HL-60 (cell line): Measurements from ENCODE around the gene NAXE.
A peak's percentile ranks its signal among the peaks of the same experiment; 100 is the strongest.

ENCODE experiments used
- DNase-seq, 2 experiments: peaks; one replicate each; pipeline ENCODE4 v3.0.0-alpha.2; 2010 to 2020; ENCODE audit warnings: low read depth in 1 of 2, low spot score in 1 of 2
- H3K27ac ChIP-seq: fragments of 250-450 bp; sonication (Bioruptor Pico); replicated peaks from 2 replicates; pipeline ENCODE4 v1.5.1; 2020; ENCODE audit warnings: mild to moderate bottlenecking, moderate library complexity
- H3K27me3 ChIP-seq: fragments of 250-450 bp; sonication (Bioruptor Pico); 2 replicates; pipeline ENCODE4 v1.5.1; 2021; ENCODE audit warnings: mild to moderate bottlenecking, moderate library complexity; ENCODE audit not compliant: insufficient read depth, poor library complexity, severe bottlenecking
- H3K4me3 ChIP-seq: replicated peaks from 2 replicates; pipeline ENCODE4 v1.5.1; 2011; ENCODE audit warnings: mild to moderate bottlenecking, control low read depth, low read length; ENCODE audit not compliant: insufficient read depth
- GABPA ChIP-seq: IDR thresholded peaks from 2 replicates; pipeline ENCODE4 v1.6.1; 2012; ENCODE audit warnings: low read depth
- POLR2AphosphoS5 ChIP-seq: IDR thresholded peaks from 2 replicates; pipeline ENCODE4 v1.6.1; 2012; ENCODE audit warnings: low read depth
- SPI1 ChIP-seq: IDR thresholded peaks from 2 replicates; pipeline ENCODE4 v1.6.1; 2012; ENCODE audit warnings: low read depth, mild to moderate bottlenecking, borderline replicate concordance
- TF ChIP-seq, protein P1 (sequence below): IDR thresholded peaks from one replicate; pipeline ENCODE4 v1.5.1; 2011; ENCODE audit warnings: low read length, control low read depth, inconsistent platforms; ENCODE audit not compliant: insufficient read depth
- TF ChIP-seq, protein P2 (sequence below): IDR thresholded peaks from 2 replicates; pipeline ENCODE4 v1.6.1; 2012; ENCODE audit warnings: low read depth; ENCODE audit not compliant: insufficient replicate concordance

The NAXE gene

DNA sequence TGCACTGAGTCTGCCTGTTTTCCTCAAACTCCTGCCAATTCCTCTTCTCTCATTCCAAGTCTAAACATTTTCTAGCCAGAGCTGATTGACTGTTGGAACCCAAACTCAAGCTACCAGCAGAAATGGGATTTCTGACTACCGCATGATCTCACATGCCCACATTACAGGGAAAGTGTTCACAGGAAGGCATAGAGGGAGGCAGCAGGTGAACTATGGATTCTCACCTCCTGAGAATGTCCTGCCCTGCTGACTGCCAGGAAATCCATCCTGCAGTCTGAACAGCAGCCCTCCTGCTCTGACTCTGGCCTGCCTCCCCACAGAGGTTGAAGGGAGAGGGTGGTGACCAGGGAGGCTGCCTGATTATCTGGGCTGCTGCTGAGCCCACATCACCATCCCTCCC is 41.7 kb upstream of the NAXE start:
- H3K27ac ChIP-seq = no peak overlapping the region

GRCh38 chr1:156550346-156550745 is 41.2 kb upstream of the NAXE start:
- Histone ChIP-seq H3K27me3 (no peaks in the 10 kb centered on the region), H3K27ac (no peak overlapping the region), H3K4me3 (no peak overlapping the region)
- TF ChIP-seq GABPA (no peak), SPI1 (no peak), POLR2AphosphoS5 (no peak)
- TF ChIP-seq, protein P1, sequence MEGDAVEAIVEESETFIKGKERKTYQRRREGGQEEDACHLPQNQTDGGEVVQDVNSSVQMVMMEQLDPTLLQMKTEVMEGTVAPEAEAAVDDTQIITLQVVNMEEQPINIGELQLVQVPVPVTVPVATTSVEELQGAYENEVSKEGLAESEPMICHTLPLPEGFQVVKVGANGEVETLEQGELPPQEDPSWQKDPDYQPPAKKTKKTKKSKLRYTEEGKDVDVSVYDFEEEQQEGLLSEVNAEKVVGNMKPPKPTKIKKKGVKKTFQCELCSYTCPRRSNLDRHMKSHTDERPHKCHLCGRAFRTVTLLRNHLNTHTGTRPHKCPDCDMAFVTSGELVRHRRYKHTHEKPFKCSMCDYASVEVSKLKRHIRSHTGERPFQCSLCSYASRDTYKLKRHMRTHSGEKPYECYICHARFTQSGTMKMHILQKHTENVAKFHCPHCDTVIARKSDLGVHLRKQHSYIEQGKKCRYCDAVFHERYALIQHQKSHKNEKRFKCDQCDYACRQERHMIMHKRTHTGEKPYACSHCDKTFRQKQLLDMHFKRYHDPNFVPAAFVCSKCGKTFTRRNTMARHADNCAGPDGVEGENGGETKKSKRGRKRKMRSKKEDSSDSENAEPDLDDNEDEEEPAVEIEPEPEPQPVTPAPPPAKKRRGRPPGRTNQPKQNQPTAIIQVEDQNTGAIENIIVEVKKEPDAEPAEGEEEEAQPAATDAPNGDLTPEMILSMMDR = no peak
- TF ChIP-seq, protein P2, sequence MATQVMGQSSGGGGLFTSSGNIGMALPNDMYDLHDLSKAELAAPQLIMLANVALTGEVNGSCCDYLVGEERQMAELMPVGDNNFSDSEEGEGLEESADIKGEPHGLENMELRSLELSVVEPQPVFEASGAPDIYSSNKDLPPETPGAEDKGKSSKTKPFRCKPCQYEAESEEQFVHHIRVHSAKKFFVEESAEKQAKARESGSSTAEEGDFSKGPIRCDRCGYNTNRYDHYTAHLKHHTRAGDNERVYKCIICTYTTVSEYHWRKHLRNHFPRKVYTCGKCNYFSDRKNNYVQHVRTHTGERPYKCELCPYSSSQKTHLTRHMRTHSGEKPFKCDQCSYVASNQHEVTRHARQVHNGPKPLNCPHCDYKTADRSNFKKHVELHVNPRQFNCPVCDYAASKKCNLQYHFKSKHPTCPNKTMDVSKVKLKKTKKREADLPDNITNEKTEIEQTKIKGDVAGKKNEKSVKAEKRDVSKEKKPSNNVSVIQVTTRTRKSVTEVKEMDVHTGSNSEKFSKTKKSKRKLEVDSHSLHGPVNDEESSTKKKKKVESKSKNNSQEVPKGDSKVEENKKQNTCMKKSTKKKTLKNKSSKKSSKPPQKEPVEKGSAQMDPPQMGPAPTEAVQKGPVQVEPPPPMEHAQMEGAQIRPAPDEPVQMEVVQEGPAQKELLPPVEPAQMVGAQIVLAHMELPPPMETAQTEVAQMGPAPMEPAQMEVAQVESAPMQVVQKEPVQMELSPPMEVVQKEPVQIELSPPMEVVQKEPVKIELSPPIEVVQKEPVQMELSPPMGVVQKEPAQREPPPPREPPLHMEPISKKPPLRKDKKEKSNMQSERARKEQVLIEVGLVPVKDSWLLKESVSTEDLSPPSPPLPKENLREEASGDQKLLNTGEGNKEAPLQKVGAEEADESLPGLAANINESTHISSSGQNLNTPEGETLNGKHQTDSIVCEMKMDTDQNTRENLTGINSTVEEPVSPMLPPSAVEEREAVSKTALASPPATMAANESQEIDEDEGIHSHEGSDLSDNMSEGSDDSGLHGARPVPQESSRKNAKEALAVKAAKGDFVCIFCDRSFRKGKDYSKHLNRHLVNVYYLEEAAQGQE = no peak
- DNase-seq = no peak

More for the DNA sequence above, 41.7 kb upstream of the NAXE start:
- TF ChIP-seq, protein P2 = no peak
- TF ChIP-seq GABPA (no peak), POLR2AphosphoS5 (no peak), SPI1 (no peak)
- TF ChIP-seq, protein P1 = no peak
- Histone ChIP-seq H3K27me3 (no peaks in the 10 kb centered on the region), H3K4me3 (no peak overlapping the region)
- DNase-seq = no peak

DNA sequence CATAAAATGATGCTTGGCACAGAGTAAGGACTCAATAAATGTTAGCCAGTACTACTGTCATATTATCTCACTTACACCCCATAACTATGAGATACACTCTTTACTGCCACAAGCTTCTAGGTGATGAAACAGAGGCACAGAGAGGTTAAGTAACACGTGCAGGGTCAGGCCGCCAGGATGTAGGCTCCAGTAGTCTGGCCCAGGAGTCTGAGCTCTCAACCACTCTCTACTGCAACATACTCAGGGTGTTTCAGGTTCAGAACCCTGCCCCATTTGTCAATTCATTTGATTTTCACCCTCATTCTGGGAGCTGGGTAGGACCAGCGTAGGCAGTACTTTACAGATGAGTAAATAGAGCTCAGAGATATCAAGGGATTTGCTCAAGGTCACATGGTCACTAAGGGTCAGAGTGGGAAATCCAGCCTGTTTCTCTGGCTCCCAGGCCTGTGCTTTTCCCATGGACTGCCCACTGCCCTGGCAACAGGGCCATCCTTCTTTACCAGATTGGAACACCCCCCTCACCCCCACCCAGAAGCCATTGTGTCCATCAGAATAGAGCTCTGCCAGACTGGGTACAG is 40.4 kb upstream of the NAXE start:
- peak overlapping the region; percentile 38 for H3K27ac ChIP-seq
- no peak for TF ChIP-seq POLR2AphosphoS5
- TF ChIP-seq, protein P2 = no peak
- TF ChIP-seq GABPA = no peak
- TF ChIP-seq, protein P1 = no peak
- no peak for TF ChIP-seq SPI1
- no peak overlapping the region for H3K4me3 ChIP-seq
- no peaks in the 10 kb centered on the region for H3K27me3 ChIP-seq
- DNase-seq = peak; percentile 36 to 46
